Measurements from ENCODE around the gene SLC25A1.

DNA sequence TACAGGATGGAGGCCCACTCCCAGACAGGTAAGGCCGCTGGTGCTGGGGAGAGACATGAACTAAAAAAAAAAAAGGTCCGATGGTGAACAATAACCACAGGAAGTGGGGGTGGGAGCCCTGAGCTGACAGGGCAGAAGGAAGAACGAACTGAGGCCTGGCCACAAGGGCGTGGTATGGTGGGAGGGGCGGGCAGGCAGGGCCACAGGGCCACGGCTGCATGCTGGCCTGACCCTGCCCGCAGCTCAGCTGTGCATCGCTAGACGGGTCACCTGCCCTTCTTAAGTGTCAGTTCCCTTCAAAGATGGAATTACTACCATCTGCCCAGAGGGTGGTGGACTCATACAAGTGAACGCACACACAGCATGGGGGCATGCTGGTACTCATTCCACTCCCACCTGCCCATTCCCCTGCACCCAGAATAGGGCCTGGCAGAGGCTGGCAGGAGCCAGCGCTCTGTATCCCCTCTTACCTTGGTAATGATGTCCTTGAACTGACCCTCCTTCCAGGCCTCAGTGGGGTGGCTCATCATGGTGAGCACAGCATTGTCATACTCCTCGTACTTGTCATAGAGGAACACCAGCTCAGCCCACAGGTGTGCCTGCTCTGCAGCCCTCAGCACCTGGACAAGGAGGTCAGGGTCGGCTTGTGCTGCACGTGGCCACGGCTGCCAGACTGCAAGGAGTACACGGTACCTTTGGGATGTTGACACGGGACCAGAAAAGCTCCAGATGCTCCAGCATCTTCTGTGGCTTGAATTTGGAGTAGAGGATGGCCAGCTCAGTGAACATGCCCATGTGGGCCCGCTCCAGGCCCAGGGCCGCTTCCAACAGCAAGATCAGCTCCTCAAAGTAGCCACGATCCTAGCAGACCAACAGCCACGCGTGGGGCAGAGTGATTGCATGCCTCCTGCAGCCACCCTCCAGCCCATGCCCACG is 17.5 kb upstream of the SLC25A1 start:
- no peak for TF ChIP-seq TAF1 (IDR thresholded peaks at IDR 0.05; ENCODE audit: low read depth)
- no peak for TF ChIP-seq FOXM1 (IDR thresholded peaks at IDR 0.05; ENCODE audit: borderline replicate concordance, low read depth)
- TF ChIP-seq TEAD4 (IDR thresholded peaks at IDR 0.05) = no peak
- TF ChIP-seq CREB1 (IDR thresholded peaks at IDR 0.05; ENCODE audit: low read depth) = no peak
- no peak for TF ChIP-seq REST (IDR thresholded peaks at IDR 0.05; ENCODE audit: low read depth)
- no peak for TF ChIP-seq TCF12 (IDR thresholded peaks at IDR 0.05; ENCODE audit: low read depth)
- TF ChIP-seq, protein P1, sequence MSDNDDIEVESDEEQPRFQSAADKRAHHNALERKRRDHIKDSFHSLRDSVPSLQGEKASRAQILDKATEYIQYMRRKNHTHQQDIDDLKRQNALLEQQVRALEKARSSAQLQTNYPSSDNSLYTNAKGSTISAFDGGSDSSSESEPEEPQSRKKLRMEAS (IDR thresholded peaks at IDR 0.05) = no peak
- TF ChIP-seq CEBPB (IDR thresholded peaks at IDR 0.05) = no peak
- TF ChIP-seq EGR1 (IDR thresholded peaks at IDR 0.05) = no peak
- no peak for TF ChIP-seq EP300 (IDR thresholded peaks at IDR 0.05; ENCODE audit: borderline replicate concordance)
- no peak for TF ChIP-seq NFIC (IDR thresholded peaks at IDR 0.05)

All from Ishikawa (cell line).